Gastrocnemius medialis (tissue), 4 donors: ENCODE results near the gene PAX5. TPM values are rescaled to one million over a fixed set of nuclear protein-coding genes. Genes with fewer than 3 reads are reported as not detected.

Experiments used
- ATAC-seq, 2 donors: fragments of 150-250 bp; one replicate each; pipeline ENCODE4 v1.9.1; 2016
- DNase-seq, 2 donors: peaks; one replicate each; pipeline ENCODE4 v3.0.0-alpha.2; 2019
- H3K27ac ChIP-seq, 4 donors: fragments of 200-600 bp; sonication (generic); 1 replicate in 1 of 4; 2 replicates in 3 of 4; pipeline ENCODE4 v1.5.1; 2016 to 2018; ENCODE audit warnings: mild to moderate bottlenecking in 2 of 4, moderate library complexity in 1 of 4
- H3K27me3 ChIP-seq, 3 donors: fragments of 200-600 bp; sonication (generic) in 2 of 3; 1 replicate in 1 of 3; 2 replicates in 2 of 3; pipeline versions ENCODE4 v1.5.1 to v1.6.0; 2016 to 2019; ENCODE audit warnings: mild to moderate bottlenecking in 1 of 3, moderate library complexity in 1 of 3
- H3K36me3 ChIP-seq, 2 donors: fragments of 200-600 bp; sonication (generic) in 1 of 2; one replicate each; pipeline ENCODE4 v1.5.1; 2017 to 2018
- H3K4me1 ChIP-seq, 2 donors: fragments of 200-600 bp; sonication (generic) in 1 of 2; one replicate each; pipeline ENCODE4 v1.5.1; 2016 to 2017; ENCODE audit warnings: mild to moderate bottlenecking in 2 of 2
- H3K4me3 ChIP-seq, 4 donors: fragments of 200-600 bp; sonication (generic) in 3 of 4; 1 replicate in 1 of 4; 2 replicates in 3 of 4; pipeline ENCODE4 v1.5.1; 2016 to 2019; ENCODE audit warnings: mild to moderate bottlenecking in 2 of 4
- H3K9me3 ChIP-seq, 3 donors: fragments of 200-600 bp; sonication (generic) in 2 of 3; 1 replicate in 1 of 3; 2 replicates in 2 of 3; pipeline ENCODE4 v1.5.1; 2016 to 2019
- CTCF ChIP-seq, 5 experiments: fragments of 450-650 bp in 3 of 5; fragments of 200-600 bp in 2 of 5; sonication (generic) in 2 of 5; IDR thresholded peaks in 4 of 5; conservative IDR thresholded peaks in 1 of 5; 1 replicate in 4 of 5; 2 replicates in 1 of 5; pipeline ENCODE4 v1.5.1; 2016 to 2019; ENCODE audit warnings: antibody characterized with exemption in 5 of 5, mild to moderate bottlenecking in 3 of 5, moderate library complexity in 3 of 5
- POLR2A ChIP-seq, 2 donors: fragments of 450-650 bp; IDR thresholded peaks; one replicate each; pipeline ENCODE4 v1.6.1; 2017; ENCODE audit warnings: antibody characterized with exemption in 2 of 2, mild to moderate bottlenecking in 2 of 2, moderate library complexity in 2 of 2
- in situ Hi-C, 4 donors: fragments of 200-750 bp; cut with MboI; loops; one replicate each; pipeline versions ENCODE4 v1.15.0 to v1.8.0; 2017; ENCODE audit warnings: low sequenced_read_pairs in 4 of 4
- intact Hi-C: fragments of 100-400 bp; cut with DNase I; formaldehyde crosslinking; loops from one replicate; pipeline ENCODE4 v1.15.1; 2023; ENCODE audit warnings: low total_unique reads
- total RNA-seq, 4 donors: library from RNA; depleted of rRNA; stranded (reverse); fragments of >200 nt; gene quantifications; one replicate each; pipeline versions ENCODE4 v1.1.0 to v1.2.3, GENCODE V29; 2016

The PAX5 gene
- total RNA-seq, 4 donors from 2014 or later = 0.19 TPM; not detected in 3

GRCh38 chr9:36968574-36969215, 65.4 kb downstream of the PAX5 start:
- in situ Hi-C loops (no loop called here), intact Hi-C loops (no loop called here)
- Histone ChIP-seq H3K36me3 (no peaks in the 10 kb centered on the region), H3K9me3 (no peaks in the 10 kb centered on the region), H3K27ac (no peak overlapping the region), H3K27me3 (no peaks in the 10 kb centered on the region), H3K4me1 (no peaks in the 10 kb centered on the region), H3K4me3 (no peak overlapping the region)
- DNase-seq (no peak), ATAC-seq (no peak)
- TF ChIP-seq POLR2A (IDR thresholded peaks at IDR 0.05) (no peak), CTCF (IDR thresholded peaks at IDR 0.05 in 4 of 5, conservative IDR thresholded peaks at IDR 0.05 in 1 of 5) (no peak)

- no peak overlapping the region for H3K4me3 ChIP-seq
- no peaks in the 10 kb centered on the region for H3K36me3 ChIP-seq
- intact Hi-C loops (no loop called here), in situ Hi-C loops (no loop called here)
- no peaks in the 10 kb centered on the region for H3K27me3 ChIP-seq
- DNase-seq = no peak
- TF ChIP-seq CTCF (IDR thresholded peaks at IDR 0.05 in 4 of 5, conservative IDR thresholded peaks at IDR 0.05 in 1 of 5) (no peak), POLR2A (IDR thresholded peaks at IDR 0.05) (no peak)
- H3K27ac ChIP-seq = no peak overlapping the region
- no peaks in the 10 kb centered on the region for H3K9me3 ChIP-seq
- no peaks in the 10 kb centered on the region for H3K4me1 ChIP-seq
- no peak for ATAC-seq
Observed at GRCh38 chr9:36967997-36968396, 66.1 kb downstream of the PAX5 start.

- H3K36me3 ChIP-seq = no peaks in the 10 kb centered on the region
- intact Hi-C loops = no loop called here
- no peaks in the 10 kb centered on the region for H3K27me3 ChIP-seq
- ATAC-seq (no peak), DNase-seq (no peak)
- TF ChIP-seq POLR2A (IDR thresholded peaks at IDR 0.05) (no peak), CTCF (IDR thresholded peaks at IDR 0.05 in 4 of 5, conservative IDR thresholded peaks at IDR 0.05 in 1 of 5) (no peak)
- in situ Hi-C loops = no loop called here
- H3K4me1 ChIP-seq = no peaks in the 10 kb centered on the region
- H3K4me3 ChIP-seq = no peak overlapping the region
- H3K27ac ChIP-seq = no peak overlapping the region
- no peaks in the 10 kb centered on the region for H3K9me3 ChIP-seq
Observed at GRCh38 chr9:36966371-36967097, 67.5 kb downstream of the PAX5 start.

- TF ChIP-seq CTCF (IDR thresholded peaks at IDR 0.05 in 4 of 5, conservative IDR thresholded peaks at IDR 0.05 in 1 of 5) (no peak), POLR2A (IDR thresholded peaks at IDR 0.05) (no peak)
- H3K27ac ChIP-seq = no peak overlapping the region
- in situ Hi-C loops (no loop called here), intact Hi-C loops (no loop called here)
- no peaks in the 10 kb centered on the region for H3K4me1 ChIP-seq
- DNase-seq = no peak
- no peaks in the 10 kb centered on the region for H3K36me3 ChIP-seq
- no peak overlapping the region for H3K4me3 ChIP-seq
- H3K9me3 ChIP-seq = no peaks in the 10 kb centered on the region
- no peak for ATAC-seq
- no peaks in the 10 kb centered on the region for H3K27me3 ChIP-seq
Observed at GRCh38 chr9:36964791-36965190, 69.3 kb downstream of the PAX5 start.
